HG02642 (cell line): ENCODE results near the gene ELF2.
"Not testable (repeated sequence)": the region's sequence is repeated elsewhere in the genome, so short reads cannot be mapped to it uniquely, and the experiment has no call there.

Experiments used
- ATAC-seq: cut with Tn5 transposase; IDR thresholded peaks from one replicate; pipeline ENCODE4 v1.9.1; 2021; ENCODE audit warnings: mild to moderate bottlenecking; ENCODE audit not compliant: unreplicated experiment, poor library complexity

ELF2 gene

DNA sequence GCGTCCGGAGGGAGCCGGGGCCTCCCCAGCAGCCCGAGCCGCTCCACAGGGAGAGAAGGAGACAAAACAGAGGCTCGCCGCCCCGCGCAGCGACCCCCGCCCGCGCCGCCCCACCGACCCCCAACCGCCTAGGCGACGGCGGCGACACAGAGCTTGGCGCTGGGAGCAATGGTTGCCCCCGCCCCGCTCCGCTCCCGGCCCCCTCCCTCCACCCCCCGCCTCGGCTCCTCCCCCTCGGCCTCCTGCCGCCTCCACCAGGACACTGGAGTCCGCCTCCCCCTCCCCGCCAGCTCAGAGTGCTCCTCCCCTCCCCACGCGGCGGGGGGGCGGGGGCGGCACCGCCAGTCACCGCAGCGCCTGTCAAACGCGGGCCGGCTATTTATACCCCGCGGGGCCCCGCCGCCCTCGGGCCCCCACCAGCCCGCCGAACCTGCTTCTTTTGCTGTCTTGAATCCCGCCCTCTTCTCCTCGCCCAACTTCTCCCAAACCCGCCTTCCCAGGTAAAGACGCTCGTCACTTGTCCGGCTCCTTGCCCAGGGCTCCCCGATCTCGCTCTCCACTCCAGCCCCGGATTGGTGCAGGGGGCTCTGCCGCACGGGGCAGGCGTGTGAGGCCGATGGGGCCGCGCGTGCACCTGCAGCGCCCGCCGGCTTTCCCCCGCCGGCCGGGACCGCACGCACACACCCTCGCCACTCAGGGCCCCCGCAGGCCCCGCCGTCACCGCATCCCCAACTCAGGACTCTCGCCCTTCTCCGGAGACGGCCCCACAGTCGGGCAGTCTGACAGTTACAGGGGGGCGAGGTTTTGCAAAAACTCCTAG, at the start of gene ELF2:
TSS of gene ELF2 (minus strand) at position 170 of the 820 bp plus-strand sequence. CDS start 39,517 bp downstream, outside the sequence.
- ATAC-seq, result peak; percentile 42

DNA sequence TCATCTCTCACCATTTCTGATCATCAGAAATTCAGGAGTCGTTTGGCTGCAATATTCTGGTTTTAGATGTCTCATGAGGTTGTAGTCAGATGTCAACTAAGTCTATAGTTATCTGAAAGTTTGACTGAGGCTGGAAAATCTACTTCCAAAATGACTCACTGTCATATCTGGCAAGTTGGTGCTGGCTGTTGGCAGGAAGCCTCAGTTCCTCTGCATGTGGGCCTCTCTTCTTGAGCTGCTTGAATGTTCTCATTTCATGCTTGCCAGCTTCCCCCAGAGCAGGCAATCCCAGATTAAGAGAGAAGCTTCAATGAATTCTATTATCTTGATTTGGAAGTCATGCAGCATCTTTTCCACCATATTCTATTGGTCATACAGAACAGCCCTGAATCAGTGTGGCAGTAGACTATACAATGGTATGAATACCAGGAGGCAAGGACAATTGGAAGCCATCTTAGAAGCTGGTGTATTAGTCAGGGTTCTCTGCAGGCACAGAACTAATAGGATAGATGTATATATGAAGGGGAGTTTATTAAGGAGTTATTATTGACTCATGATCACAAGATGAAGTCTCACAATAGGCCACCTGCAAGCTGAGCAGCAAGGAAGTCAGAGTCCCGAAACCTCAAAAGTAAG, 46.8 kb upstream of the ELF2 start:
- no peak for ATAC-seq

DNA sequence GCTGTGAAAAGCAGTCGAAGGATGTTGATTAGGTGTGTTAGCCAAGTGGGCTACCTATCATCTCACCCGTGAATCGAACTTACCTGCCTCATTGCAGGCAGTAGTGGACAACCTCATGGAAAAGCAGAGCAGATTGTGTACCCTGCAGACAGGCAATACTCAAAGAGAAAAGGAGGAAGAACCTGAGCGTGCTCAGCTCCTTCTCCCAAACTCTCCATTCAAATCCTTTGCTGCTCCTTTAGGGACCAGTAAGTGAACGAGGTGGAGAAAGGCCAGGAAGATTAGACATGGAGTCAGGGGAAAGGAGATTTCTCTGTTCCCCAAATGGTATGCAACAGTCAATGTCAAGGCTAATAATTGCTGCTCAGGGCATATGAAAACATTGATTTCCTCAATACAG, 45.2 kb upstream of the ELF2 start:
- ATAC-seq, result no peak

DNA sequence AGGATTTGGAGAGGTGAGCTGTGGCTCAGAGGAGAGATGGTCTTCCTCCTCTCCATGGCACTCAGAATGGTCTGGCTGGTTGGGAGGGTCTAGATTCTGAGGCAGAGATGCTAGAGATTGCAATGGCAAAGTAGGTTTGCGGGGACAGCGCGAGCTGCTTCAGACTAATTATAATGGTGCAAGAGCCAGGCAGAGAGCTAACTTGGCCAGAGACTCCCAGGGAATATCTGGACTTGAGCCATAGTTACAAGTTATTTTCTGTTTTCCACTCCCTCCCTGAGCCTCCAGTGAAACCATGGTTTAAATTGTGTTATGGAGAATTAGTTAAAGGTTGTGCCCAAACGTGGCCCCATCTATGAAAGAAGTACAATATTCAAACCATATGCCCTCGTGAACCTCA, 44.7 kb upstream of the ELF2 start:
- ATAC-seq, result no peak

DNA sequence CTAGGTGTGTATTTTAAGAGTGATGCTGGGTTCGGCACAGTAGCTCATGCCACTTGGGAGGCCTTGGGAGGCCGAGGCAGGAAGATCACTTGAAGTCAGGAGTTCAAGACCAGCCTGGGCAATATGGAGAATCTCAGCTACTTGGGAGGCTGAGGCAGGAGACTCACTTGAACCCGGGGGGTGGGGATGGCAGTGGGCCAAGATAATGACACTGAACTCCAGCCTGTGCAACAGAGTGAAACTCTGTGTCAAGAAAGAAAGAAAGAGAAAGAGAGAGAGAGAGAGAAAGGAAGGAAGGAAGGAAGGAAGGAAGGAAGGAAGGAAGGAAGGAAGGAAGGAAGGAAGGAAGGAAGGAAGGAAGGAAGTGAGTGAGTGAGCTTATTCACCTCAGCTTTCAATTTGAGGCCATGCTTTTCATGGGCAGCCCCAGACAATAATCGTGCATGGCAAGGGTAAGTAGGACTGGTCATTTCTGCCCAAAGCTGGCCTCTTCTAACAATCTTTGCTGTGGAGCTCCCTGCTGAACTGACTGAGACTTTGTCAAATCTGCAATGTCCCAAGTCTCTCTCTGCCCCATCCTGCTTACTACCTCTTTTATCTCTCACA, 42.5 kb upstream of the ELF2 start:
- no peak for ATAC-seq

DNA sequence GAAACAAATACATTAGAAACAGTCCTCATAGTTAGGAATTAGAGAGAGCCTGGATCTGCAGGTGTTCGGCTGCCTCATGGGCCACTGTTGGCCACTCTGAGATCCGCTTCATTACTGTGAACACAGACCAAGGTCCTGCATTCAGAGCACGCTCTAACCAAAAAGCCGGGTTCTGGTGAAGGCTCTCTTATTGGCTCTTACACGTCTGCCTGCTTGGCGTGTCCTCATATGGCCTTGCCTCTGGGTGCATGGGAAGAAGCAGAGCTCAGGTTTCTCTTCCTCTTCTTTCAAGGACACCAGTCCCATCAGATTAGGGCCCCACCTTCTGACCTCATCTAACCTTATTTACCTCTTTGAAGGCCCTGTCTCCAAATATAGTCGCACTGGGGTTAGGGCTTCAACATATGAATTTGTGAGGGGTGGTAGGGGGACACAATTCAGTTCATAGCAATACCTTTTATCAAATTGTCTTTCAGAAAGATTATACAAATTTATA, 37.1 kb upstream of the ELF2 start:
- peak; percentile 97 for ATAC-seq

DNA sequence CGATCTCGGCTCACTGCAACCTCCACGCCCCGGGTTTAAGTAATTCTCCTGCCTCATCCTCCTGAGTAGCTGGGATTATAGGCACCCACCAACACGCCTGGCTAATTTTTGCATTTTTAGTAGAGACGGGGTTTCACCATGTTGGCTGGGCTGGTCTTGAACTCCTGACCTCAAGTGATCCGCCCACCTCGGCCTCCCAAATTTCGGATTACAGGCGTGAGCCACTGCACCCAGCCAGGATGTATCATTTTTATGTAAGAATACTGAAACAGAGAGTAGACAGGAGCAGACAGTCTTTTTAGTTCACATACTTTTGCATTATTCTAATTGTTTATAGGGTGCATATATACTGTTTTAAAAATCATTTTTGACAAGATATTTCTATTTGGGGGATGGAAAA, 36.6 kb upstream of the ELF2 start:
- not testable (repeated sequence) for ATAC-seq

DNA sequence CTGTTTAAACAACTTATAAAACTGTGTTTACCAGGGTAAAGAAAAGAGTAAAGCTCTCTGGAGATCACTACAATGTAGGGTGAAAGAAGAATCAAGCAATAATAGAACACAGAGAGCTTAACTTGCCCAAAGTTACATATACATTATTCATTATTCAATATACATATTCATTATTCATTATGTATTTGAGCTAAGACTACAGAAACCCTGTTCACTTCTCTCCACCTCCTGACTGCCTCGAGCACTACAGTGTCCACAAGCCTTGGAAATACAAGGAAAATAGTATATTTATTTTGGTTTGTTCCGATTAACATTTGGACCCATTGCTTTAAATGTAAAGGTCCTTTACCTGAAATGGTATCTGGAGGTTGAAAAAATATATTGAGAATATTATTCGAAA, 35.9 kb upstream of the ELF2 start:
- ATAC-seq, result no peak

DNA sequence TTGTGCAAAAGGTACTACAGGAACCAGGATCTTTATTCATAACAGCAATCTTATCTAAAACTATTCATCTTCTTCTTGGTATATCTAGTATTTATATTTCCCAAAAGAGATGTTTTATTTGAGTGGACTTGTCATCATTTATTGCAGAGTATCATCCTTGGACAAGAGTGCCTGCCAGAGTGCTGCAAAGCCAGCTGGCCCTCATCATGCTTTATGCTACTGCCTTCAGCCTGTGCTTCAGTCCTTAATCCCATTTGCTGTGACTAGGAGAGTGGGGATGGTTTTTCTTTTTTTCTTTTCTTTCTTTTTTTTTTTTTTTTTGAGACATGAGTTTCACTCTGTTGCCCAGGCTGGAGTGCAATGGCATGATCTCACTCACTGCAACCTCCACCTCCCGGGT, 33.5 kb upstream of the ELF2 start:
- ATAC-seq, result no peak

DNA sequence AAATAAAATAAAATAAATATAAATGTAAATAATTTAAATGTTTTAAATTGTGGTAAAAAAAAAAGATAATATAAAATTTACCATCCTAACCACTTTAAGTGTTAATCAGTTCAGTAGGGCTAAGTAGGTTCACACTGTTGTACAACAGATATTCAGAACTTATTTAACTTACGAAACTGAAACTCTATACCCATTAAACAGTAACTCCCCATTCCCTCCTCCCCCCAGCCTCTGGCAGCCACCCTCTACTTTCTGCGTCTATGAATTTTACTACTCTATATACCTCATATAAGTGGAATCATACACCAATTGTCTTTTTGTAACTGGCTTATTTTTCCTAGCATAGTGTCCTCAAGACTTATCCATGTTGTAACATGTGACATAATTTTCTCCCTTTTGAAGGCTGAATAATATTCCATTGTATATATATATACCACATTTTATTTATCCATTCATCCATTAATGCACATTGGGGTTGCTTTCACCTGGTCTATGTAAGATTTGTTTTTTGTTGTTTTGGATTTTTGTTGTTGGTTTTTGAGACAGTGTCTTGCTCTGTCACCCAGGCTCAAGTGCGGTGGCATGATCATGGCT, 32.5 kb upstream of the ELF2 start:
- ATAC-seq, result no peak

DNA sequence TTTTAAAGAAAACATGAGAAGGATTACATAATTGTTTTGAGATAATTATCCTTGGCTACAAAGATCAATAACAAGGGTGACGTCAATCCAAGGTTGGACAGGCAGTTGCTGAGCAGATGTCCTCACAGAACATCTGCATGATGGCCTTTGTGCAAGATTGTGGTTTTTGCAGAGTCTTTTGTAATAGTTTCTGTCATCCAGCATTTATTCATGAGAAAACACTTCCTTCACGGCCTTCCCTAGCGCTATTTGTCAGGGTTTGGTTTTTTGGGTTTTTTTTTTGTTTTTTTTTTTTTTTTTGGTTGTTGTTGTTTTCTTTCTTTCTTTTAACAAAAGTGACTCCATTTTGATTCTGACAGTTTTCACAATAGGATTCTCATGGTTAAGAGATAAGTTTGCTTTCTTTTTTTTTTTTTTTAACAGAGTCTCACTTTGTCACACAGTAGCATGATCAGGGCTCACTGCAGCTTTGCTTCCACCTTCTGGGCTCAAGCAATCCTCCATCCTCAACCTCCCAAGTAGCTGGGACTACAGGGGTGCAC, 31.5 kb upstream of the ELF2 start:
- no peak for ATAC-seq

DNA sequence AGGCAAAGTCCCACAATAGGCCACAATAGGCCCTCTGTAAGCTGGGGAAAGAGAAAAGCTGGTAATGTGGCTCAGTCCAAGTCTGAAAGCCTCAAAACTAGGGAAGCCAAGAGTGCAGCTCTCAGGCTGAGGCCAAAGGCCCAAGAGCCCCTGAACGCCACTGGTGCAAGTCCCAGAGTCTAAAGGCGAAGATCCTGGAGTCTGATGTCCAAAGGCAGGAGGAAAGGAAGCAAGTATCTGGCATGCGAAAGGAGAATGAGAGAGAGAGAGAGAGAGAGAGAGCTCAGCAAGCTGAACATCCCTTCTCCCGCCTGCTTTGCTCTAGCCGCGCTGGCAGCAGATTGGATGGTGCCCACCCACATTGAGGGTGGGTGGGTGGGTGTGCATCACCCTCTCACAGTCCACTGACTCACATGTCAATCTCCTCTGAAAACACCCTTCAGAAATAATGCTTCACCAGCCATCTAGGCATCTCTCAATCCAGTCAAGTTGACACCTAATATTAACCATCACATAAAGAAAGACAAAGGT, 30.9 kb upstream of the ELF2 start:
- ATAC-seq, result no peak

DNA sequence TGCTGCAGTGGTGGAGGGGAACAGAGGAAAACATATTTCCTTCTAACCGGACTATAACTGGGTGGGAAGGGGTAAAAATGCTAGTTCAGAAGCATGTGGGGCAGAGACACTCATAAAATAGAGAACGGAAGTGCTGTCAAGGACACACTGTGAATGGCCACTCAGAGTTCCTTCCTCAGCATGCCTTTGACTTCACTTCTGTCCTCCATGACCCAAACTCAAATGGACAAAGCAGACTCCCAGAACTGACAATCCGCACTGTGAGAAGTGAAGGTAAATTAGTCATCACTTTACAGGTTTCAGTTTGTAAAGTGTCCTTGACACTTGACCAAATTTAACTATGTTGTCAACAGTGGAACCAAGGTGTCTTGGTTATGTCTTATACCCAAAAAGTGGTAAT, 30.2 kb upstream of the ELF2 start:
- no peak for ATAC-seq

DNA sequence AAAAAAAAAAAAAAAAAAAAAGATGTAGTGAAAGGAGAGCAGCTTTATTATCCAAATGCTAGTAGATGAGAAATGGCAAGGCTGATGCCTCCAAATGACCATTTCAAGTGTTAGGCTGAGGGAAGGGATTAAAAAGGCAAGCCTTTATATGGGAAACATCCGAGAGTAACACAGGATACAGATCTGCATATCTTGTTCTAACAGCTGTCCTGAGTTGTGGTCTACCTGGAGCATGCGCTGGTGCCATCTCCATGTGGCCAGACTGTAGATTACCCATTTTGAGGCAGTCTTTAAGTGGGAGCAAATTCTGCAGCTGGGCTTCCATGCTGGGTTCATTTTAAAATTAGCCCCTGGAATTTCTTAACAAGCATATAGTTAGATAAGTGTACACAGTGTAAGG, 26.0 kb upstream of the ELF2 start:
- ATAC-seq, result no peak

DNA sequence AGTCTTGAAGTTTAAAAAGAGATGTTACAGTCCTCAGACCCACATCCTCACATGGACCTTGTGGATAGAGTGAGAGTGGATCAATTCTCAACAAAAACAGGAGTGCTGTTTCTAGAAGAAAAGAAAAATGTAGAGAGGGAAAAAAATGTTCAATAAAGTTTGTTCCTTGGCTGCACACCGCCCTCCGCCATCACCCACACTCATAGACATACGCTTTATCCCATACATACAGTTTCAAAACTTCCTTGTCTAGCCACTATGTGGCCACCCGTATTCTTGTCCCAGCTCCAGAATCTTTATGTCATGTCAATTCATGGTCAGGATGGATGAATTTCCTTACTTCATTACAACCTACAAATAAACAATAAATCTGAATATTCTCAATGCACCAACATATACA, 23.5 kb upstream of the ELF2 start:
- no peak for ATAC-seq

DNA sequence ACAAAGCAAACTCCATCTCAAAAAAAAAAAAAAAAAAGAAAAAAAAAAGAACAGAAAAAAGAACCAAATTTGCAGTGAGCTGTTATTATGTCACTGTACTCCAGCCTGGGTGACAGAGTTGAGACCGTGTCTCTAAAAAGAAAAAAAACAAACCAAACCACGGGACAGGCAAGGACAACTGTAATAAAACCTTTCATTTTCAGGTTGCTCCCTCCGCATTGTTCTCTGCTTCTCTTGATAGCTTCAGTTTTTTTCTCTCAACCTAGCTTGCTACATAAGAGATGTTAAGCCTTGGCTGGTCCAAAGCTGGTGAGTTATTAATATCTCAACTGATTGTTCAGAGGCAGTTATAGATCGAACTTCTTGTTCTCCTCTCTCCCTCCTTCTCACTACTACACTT, 23.1 kb upstream of the ELF2 start:
- ATAC-seq, result no peak

DNA sequence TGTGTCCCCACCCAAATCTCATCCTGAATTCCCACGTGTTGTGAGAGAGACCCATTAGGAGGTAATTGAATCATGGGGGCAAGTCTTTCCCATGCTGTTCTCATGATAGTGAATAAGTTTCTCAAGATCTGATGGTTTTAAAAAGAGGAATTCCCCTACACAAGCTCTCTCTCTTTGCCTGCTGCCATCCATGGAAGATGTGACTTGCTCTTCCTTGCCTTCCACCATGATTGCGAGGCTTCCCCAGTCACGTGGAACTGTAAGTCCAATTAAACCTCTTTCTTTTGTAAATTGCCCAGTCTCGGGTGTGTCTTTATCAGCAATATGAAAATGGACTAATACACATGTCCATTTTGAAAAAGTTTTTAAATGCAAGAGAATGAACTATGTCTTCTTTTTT, 20.2 kb upstream of the ELF2 start:
- not testable (repeated sequence) for ATAC-seq

DNA sequence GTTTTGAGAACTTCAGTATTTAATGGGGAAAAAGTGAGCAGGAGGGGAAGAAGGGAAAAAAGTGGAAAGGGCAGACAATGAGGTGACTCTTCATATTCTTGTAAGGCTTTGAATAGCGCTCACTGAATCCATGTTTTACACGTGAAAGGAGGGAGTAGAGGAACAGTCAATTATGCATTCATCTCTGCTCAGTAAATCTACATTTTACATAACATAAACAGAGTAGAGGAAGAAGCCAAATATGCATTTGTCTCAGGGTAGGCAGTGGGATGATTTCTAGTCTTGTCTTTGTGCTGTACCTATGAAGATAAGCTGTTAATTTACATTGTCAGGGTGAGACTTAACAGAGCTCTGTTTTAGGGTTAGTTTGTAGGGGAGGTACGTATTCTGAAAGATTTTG, 19.4 kb upstream of the ELF2 start:
- no peak for ATAC-seq

DNA sequence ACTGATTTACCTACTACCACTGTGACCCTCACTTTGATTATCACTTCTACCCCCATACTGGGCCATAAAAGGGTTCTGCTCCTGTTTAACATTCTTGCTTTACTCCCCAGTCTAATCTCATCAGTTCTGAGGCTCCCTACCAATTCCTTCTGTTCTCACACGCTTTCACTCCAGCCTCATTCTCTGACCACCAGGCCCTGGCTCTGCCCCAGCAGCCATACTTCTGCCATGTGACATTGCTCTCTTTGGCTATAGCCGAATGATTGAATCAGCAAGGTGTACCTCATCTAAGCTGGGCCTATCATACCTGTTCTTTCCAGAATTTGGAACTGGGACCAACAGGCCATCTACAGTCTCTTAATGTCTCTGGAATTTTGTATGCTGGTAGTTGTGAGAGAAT, 14.4 kb upstream of the ELF2 start:
- no peak for ATAC-seq

DNA sequence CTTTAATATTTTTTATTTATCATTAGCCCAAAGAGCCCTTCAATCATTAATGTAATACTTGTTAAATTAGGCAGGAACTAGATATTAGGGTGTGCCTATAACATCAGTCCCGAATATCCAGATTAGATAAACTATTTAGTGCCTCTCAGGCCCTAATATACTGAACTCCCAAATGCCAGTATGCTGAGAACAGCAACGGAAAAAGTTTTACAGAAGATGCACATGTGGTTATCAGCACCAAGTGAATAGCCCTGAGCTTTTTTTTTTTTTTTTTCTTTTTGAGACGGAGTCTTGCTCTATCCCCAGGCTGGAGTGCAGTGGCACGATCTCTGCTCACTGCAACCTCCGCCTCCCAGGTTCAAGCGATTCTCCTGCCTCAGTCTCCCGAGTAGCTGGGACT, 13.0 kb upstream of the ELF2 start:
- ATAC-seq, result no peak

DNA sequence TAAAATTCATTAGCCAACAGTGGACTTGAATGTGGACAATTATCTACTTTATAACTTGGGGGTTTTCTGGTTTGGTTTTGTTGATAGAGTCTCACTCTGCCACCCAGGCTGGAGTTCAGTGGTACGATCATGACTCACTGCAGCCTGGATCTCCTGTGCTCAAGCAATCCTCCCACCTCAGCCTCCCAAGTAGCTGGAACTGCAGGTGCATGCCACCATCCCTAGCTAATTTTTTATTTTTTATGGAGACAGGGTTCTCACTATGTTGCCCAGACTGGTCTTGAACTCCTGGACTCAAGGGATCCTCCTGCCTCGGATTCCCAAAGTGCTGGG, 12.4 kb upstream of the ELF2 start:
- ATAC-seq, result no peak
